AG20443 (cell line): Measurements from ENCODE around the gene MTHFD1L.

Source experiments
- DNase-seq: peaks from one replicate; pipeline ENCODE4 v3.0.0; 2012; ENCODE audit warnings: low spot score, mixed read lengths

MTHFD1L gene

GRCh38 chr6:151015101-151015700 is 149.7 kb downstream of the MTHFD1L start:
- DNase-seq = no peak

- DNase-seq = no peak
Observed at GRCh38 chr6:151016107-151016506, 150.6 kb downstream of the MTHFD1L start.

DNA sequence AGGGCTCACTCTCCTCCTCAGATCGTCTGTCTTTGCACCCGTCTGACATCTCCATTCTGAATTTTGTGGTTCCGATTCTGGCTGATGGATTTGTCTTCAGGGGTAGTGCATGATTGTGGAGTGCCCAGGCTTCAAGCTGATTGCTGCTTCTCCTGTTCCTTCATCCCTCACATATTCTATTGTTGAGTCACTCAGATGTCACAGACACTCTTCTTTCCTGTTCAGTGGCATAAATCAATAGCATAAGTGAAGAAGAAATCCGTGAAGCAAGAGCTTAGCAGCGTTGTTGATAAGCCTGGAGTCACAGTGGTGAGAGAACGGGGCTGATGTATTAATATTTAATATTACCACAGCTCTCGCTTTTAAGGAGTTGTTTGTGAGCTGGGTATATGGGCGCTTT is 152.5 kb downstream of the MTHFD1L start:
- no peak for DNase-seq

- DNase-seq = no peak
Observed at GRCh38 chr6:151018911-151019782, 153.6 kb downstream of the MTHFD1L start.

GRCh38 chr6:151021896-151022295 is 156.4 kb downstream of the MTHFD1L start:
- no peak for DNase-seq

- DNase-seq = peak; percentile 35
Observed at GRCh38 chr6:151022492-151022891, 157.0 kb downstream of the MTHFD1L start.

DNA sequence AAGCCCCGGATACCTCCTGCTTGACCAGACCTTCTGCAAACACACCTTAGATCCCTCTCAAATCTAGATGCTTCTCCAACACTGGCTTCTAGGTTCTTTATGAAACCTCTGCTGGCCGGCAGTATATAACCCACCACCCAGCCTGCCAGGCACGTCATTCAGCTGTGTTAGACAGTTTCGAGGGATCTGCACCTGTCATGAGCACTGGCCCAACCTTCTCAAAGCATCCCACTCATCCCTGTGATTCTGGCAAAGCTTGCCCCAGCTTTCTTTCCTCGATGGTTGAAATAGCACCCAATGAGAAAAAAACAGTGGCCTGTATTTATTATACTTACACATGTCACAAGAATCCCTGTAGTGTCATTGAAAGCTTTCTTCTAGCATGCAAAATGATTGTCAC is 157.8 kb downstream of the MTHFD1L start:
- no peak for DNase-seq

- no peak for DNase-seq
Observed at GRCh38 chr6:151024597-151024996, 159.1 kb downstream of the MTHFD1L start.

DNA sequence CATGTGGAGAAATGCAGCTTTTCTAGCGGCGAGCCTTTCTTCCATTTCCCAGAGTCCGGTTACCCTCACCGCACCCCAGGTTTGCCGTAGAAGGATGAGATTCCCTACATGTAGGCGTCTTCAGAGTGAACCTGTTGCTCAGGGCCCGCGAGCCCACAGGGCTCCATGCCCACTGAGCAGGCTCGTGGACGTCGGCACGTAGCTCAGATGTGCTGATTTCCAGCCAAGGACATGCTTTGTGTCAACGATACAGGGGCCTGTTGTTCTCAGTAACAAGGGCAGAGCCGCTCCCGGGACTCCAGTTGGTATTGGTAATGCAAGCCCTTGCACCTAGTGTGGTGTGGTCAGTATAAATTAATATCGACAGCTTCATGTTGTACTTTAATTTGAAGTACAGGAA is 159.6 kb downstream of the MTHFD1L start:
- DNase-seq = no peak

DNA sequence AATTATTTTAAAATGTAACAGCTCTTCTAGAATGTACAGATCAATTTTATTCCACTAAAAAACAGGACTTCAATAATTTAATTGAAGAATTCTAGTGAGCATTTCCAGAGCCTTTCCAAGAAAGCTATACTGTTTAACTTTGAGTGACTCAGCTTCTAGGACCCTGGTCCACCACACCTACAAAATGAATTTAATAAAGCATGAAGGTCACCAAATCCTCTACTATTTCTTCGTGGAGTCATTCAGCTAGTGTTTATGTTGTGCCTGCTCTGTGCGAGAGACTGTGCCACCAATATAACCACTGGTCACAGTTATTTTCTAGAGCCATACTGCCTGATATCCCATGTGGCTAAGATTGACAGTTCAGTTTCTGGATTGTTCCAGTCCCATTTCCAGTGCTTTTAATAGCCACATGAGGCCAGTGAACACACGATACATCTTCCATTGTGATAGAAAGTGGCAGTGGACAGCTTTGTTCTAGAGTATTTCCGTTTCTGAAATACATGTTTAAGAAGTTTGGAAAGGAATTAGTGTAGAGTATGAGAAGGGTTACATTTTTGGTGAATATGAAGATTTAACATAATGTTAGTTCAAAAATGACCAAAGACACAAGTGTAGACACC is 160.7 kb downstream of the MTHFD1L start:
- DNase-seq = no peak

DNA sequence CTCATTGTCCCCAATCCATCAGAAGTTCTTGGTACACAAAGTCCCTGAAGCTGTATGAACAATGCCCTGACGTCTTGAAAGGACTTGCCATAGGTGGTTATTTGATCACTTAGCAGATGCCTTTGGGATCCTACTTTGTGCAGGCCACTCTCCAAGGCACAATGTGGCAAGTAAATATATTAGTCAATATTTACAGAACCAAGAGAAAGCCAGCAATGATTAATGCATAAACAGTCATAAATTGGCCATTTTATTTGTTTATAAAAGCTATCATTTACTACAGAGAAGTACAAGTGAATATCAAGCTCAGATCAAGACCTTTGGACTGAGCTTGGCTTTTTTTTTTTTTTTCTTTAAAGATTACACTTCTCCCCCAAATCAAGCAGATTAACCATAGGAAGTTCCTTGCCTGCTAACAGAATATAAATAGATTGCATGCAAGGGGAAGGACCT is 161.8 kb downstream of the MTHFD1L start:
- DNase-seq = no peak

DNA sequence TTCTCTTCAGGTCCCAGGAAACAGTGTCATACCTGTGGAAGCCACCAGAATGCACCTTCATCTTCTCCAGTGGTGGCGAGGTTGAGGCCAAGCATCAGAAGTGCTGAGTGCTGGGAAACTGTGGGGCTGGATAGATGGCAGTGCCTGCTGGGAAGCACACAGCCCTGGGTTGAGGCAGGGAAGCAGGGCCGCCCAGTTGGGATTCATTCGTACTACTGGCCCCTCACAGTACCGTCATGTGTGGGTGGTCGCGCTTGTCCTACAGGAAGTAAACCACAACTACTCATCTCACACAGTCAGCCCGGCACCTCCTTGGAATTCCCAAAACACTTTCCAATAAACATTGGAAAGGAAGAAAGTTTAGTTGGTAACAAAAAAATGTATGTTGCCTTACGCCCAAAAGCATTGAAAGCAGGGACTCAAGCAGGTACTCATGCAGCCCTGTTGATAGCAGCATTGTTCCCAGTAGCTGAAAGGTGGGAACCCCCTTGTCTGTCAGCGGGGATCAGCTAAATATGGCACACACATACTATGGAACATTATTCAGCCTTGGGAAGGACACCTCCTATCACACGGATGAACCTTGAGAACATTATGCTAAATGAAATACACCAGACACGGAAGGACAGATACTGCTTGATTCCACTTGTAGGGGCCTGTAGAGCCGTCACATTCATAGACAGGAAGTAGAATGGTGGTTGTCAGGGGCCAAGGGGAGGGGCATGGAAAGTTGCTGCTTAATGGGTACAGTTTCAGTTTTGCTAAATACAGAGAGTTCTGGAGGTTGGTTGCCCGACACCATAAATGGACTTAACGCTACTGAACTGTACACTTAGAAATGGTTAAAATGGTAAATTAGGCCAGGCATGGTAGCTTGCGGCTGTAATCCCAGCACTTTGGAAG is 162.7 kb downstream of the MTHFD1L start:
- no peak for DNase-seq

DNA sequence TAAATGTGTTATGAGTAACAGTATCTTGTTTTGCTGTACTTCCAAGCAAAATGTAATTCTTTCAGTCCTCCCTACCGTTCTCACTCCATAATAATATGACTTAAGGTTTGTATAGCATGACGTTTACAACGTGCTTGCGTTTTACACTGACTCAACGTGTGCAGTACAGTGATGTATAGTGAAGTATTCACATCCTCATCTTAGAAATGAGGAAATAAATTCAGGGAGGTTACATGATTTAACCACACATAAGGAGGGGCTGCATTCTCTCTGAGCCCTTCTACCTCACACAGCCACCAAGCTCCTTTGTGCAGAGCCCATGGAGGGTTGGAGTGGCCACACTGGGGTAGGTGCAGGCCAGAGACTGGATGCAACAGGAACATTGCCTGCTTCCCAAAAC is 164.5 kb downstream of the MTHFD1L start:
- DNase-seq = no peak

DNA sequence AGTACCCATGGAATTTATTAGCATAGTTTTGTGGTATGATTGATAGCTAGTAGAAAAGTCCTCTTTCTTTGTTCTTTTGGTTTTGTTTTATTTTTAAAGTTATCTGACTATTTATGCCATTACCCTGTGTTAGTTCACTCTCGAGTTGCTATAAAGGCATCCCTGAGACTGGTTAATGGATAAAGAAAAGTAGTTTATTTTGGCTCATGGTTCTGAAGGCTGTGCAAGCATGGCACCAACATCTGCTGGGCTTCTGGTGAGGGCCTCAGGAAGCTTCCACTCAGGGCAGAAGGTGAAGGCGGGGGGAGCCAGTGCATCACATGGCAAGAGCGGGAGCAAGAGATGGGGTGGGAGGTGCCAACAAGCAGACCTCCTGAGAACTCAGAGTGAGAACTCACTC is 166.5 kb downstream of the MTHFD1L start:
- DNase-seq = no peak

- DNase-seq = no peak
Observed at GRCh38 chr6:151034825-151035781, 169.6 kb downstream of the MTHFD1L start.

- DNase-seq = peak; percentile 53
Observed at GRCh38 chr6:151036211-151036721, 170.8 kb downstream of the MTHFD1L start.

- DNase-seq = no peak
Observed at GRCh38 chr6:151036869-151037680, 171.6 kb downstream of the MTHFD1L start.

- DNase-seq = no peak
Observed at GRCh38 chr6:151038616-151039015, 173.1 kb downstream of the MTHFD1L start.

DNA sequence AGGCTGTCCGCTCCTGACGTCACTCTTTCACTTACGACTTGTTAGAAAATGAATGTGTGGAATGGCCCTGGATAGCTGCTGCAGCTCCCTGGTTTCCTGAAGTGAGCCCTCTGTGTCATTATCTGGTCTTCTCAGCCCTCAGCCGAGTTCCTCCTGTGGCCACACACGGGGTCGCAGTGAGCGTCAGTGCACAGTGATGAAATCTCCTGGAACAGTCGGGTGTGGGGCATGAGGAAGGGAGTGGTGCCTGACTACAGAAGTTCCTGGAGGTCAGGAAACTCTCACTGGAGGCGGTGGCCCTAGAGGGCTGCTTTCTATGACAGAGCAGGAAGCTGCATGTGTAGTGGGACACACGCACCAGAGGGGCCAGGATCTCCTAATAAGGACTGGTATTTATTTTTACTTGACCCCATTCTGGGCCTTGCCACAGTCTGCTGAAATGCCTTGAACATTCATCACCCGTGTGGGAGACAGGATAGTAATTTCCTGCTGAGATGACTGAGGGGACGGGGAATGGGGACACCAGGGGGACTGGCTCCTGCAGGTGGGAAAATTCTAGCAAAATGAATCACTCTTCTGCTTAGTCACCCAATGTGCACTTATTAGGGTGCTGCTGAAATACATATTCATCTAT is 175.5 kb downstream of the MTHFD1L start:
- DNase-seq = peak; percentile 89
